Activated naive CD4-positive, alpha-beta T cell treated with anti-CD3 and anti-CD28 coated beads, Interleukin-2, amount 50 U/mL, for 72 hours (primary cell): Measurements from ENCODE around the gene PLAAT3. TPM values are rescaled to one million over a fixed set of nuclear protein-coding genes. Genes with fewer than 3 reads are reported as not detected.
"Not testable (repeated sequence)": the region's sequence is repeated elsewhere in the genome, so short reads cannot be mapped to it uniquely, and the experiment has no call there.

Source experiments
- ATAC-seq, 2 donors: fragments of 150-1000 bp; cut with Tn5 transposase; 2 replicates each; pipeline ENCODE4 v1.10.0; 2021; ENCODE audit warnings: mild to moderate bottlenecking in 2 of 2, moderate library complexity in 2 of 2
- DNase-seq, 2 donors: peaks; one replicate each; pipeline ENCODE4 v3.0.0; 2021 to 2022; ENCODE audit warnings: low spot score in 2 of 2
- H3K27ac Mint-ChIP-seq, 2 donors: one replicate each; pipeline ENCODE4 v1.8.0; 2022; ENCODE audit warnings: mild to moderate bottlenecking in 2 of 2, mixed read lengths in 2 of 2
- H3K36me3 Mint-ChIP-seq, 2 donors: one replicate each; pipeline ENCODE4 v1.8.0; 2022; ENCODE audit warnings: mixed read lengths in 2 of 2
- H3K9me3 Mint-ChIP-seq, 2 donors: one replicate each; pipeline ENCODE4 v1.8.0; 2022; ENCODE audit warnings: mixed read lengths in 2 of 2
- total RNA-seq, 2 donors: library from RNA; stranded (reverse); gene quantifications; one replicate each; pipeline ENCODE4 v1.2.3, GENCODE V29; 2022

The PLAAT3 gene
- total RNA-seq, 2 donors from 2014 or later = 6.3 to 9.4 TPM

- ATAC-seq (no peak), DNase-seq (no peak)
- no peak overlapping the region for H3K27ac Mint-ChIP-seq
- no peaks in the 10 kb centered on the region for H3K36me3 Mint-ChIP-seq
- no peaks in the 10 kb centered on the region for H3K9me3 Mint-ChIP-seq
Observed at GRCh38 chr11:63612181-63612580, 2.1 kb downstream of the PLAAT3 start.

- H3K36me3 Mint-ChIP-seq = no peaks in the 10 kb centered on the region
- DNase-seq (no peak), ATAC-seq (no peak)
- no peak overlapping the region for H3K27ac Mint-ChIP-seq
- H3K9me3 Mint-ChIP-seq = no peaks in the 10 kb centered on the region
Observed at GRCh38 chr11:63611395-63611747, 2.9 kb downstream of the PLAAT3 start.

- H3K9me3 Mint-ChIP-seq = no peaks in the 10 kb centered on the region
- ATAC-seq (no peak), DNase-seq (no peak)
- H3K36me3 Mint-ChIP-seq = no peaks in the 10 kb centered on the region
- H3K27ac Mint-ChIP-seq = no peak overlapping the region
Observed at GRCh38 chr11:63610604-63611394, 3.4 kb downstream of the PLAAT3 start.

GRCh38 chr11:63609971-63610580 is 4.2 kb downstream of the PLAAT3 start:
- no peaks in the 10 kb centered on the region for H3K9me3 Mint-ChIP-seq
- no peaks in the 10 kb centered on the region for H3K36me3 Mint-ChIP-seq
- H3K27ac Mint-ChIP-seq = no peak overlapping the region
- DNase-seq = no peak
- ATAC-seq = no peak

GRCh38 chr11:63609536-63609935 is 4.7 kb downstream of the PLAAT3 start:
- DNase-seq (no peak), ATAC-seq (no peak)
- H3K36me3 Mint-ChIP-seq = no peaks in the 10 kb centered on the region
- no peaks in the 10 kb centered on the region for H3K9me3 Mint-ChIP-seq
- H3K27ac Mint-ChIP-seq = no peak overlapping the region

- DNase-seq (no peak), ATAC-seq (peak in 1 of 2 donors; percentile 30)
- Mint-ChIP-seq H3K9me3 (no peaks in the 10 kb centered on the region), H3K27ac (no peak overlapping the region), H3K36me3 (no peaks in the 10 kb centered on the region)
Observed at GRCh38 chr11:63608353-63609345, 5.6 kb downstream of the PLAAT3 start.

GRCh38 chr11:63603180-63603518 is 11.1 kb downstream of the PLAAT3 start:
- H3K36me3 Mint-ChIP-seq = no peaks in the 10 kb centered on the region
- ATAC-seq = no peak

GRCh38 chr11:63602290-63603179 is 11.7 kb downstream of the PLAAT3 start:
- not testable (repeated sequence) for H3K36me3 Mint-ChIP-seq, H3K27ac Mint-ChIP-seq, ATAC-seq, H3K9me3 Mint-ChIP-seq, DNase-seq

More at GRCh38 chr11:63603180-63603518, 11.1 kb downstream of the PLAAT3 start:
- Mint-ChIP-seq H3K9me3 (no peaks in the 10 kb centered on the region), H3K27ac (no peak overlapping the region)
- DNase-seq = no peak

- Mint-ChIP-seq H3K36me3 (no peaks in the 10 kb centered on the region), H3K27ac (no peak overlapping the region), H3K9me3 (no peaks in the 10 kb centered on the region)
- peak in 1 of 2 donors; percentile 26 for ATAC-seq
- no peak for DNase-seq
Observed at GRCh38 chr11:63599211-63600122, 14.8 kb downstream of the PLAAT3 start.

GRCh38 chr11:63598556-63598955 is 15.7 kb downstream of the PLAAT3 start:
- H3K36me3 Mint-ChIP-seq = no peaks in the 10 kb centered on the region
- no peak for ATAC-seq

GRCh38 chr11:63595296-63595695 is 18.9 kb downstream of the PLAAT3 start:
- DNase-seq = no peak
- H3K27ac Mint-ChIP-seq = no peak overlapping the region
- H3K9me3 Mint-ChIP-seq = no peaks in the 10 kb centered on the region
- H3K36me3 Mint-ChIP-seq = no peaks in the 10 kb centered on the region
- ATAC-seq = no peak

More at GRCh38 chr11:63598556-63598955, 15.7 kb downstream of the PLAAT3 start:
- H3K27ac Mint-ChIP-seq = no peak overlapping the region
- DNase-seq = no peak
- H3K9me3 Mint-ChIP-seq = no peaks in the 10 kb centered on the region

- H3K27ac Mint-ChIP-seq = no peak overlapping the region
- no peaks in the 10 kb centered on the region for H3K9me3 Mint-ChIP-seq
- H3K36me3 Mint-ChIP-seq = no peaks in the 10 kb centered on the region
- no peak for DNase-seq
- ATAC-seq = no peak
Observed at GRCh38 chr11:63592975-63593395, 21.2 kb downstream of the PLAAT3 start.

GRCh38 chr11:63590024-63590788 is 24.0 kb downstream of the PLAAT3 start:
- ATAC-seq (no peak), DNase-seq (no peak)
- Mint-ChIP-seq H3K36me3 (no peaks in the 10 kb centered on the region), H3K9me3 (no peaks in the 10 kb centered on the region), H3K27ac (no peak overlapping the region)

GRCh38 chr11:63589000-63589399 is 25.2 kb downstream of the PLAAT3 start:
- no peak overlapping the region for H3K27ac Mint-ChIP-seq
- DNase-seq = no peak
- no peak for ATAC-seq

More at GRCh38 chr11:63589000-63589399, 25.2 kb downstream of the PLAAT3 start:
- H3K9me3 Mint-ChIP-seq = no peaks in the 10 kb centered on the region
- no peaks in the 10 kb centered on the region for H3K36me3 Mint-ChIP-seq
